ENCODE data around the gene HNRNPD.
"Not testable (repeated sequence)": the region's sequence is repeated elsewhere in the genome, so short reads cannot be mapped to it uniquely, and the experiment has no call there.

DNA sequence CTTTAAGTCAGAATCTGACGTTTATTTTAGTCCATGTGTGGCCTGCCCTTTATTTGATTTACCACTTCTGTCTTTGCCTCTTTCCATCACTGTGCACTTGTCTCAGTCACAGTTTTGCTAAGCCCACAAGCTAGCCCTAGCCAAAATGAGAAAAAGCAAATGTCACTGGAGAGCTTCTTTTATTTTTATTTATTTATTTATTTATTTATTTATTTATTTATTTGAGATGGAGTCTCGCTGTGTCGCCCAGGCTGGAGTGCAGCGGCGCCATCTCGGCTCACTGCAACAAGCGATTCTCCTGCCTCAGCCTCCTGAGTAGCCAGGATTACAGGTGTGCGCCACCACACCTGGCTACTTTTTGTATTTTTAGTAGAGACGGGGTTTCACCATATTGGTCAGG is 16.3 kb upstream of the HNRNPD start:
- TF ChIP-seq, protein P1, sequence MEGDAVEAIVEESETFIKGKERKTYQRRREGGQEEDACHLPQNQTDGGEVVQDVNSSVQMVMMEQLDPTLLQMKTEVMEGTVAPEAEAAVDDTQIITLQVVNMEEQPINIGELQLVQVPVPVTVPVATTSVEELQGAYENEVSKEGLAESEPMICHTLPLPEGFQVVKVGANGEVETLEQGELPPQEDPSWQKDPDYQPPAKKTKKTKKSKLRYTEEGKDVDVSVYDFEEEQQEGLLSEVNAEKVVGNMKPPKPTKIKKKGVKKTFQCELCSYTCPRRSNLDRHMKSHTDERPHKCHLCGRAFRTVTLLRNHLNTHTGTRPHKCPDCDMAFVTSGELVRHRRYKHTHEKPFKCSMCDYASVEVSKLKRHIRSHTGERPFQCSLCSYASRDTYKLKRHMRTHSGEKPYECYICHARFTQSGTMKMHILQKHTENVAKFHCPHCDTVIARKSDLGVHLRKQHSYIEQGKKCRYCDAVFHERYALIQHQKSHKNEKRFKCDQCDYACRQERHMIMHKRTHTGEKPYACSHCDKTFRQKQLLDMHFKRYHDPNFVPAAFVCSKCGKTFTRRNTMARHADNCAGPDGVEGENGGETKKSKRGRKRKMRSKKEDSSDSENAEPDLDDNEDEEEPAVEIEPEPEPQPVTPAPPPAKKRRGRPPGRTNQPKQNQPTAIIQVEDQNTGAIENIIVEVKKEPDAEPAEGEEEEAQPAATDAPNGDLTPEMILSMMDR (IDR thresholded peaks at IDR 0.05), result not testable (repeated sequence)
- TF ChIP-seq ZFX (IDR thresholded peaks at IDR 0.05; ENCODE audit: borderline replicate concordance), result not testable (repeated sequence)
